Measurements from ENCODE around the gene FAM168B. TPM values are rescaled to one million over a fixed set of nuclear protein-coding genes. Genes with fewer than 3 reads are reported as not detected.

Gene FAM168B
- total and polyA plus RNA-seq, 9 donors = 54.4 to 117 (median 98.4) TPM

DNA sequence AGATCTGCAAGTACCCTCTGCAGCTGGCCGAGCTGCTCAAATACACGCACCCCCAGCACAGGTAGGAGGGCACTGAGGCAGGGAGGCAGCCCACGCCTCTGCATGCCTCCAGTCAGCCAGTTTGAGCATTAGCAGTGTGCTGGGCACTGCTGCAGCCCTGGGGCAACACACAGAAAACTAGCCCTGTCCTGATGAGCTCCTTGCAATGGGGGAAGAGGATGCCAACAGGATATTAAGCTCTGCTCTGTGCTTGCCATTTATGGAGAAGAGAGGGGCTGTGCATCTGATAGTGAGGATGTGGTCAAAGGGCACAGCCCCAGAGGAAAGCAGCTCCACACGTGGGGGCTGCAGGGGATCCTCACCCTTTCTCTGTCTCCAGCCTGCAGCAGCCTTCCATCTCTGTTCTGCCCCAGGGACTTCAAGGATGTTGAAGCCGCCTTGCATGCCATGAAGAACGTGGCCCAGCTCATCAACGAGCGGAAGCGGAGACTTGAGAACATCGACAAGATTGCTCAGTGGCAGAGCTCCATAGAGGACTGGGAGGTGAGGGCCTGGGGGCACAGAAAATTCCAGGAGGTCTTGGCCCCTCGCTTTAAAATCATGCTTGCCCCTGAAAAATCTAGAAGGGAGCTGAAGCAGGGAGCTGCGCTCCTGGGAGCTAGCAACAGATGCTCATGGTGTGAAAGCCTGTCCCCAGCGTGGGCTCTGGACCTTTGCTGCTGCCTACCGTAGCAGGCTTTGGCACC, 51.7 kb downstream of the FAM168B start:
- H3K9me3 ChIP-seq = no peaks in the 10 kb centered on the region
- H3K4me1 ChIP-seq (ENCODE audit: insufficient read depth) = no peaks in the 10 kb centered on the region
- no peak overlapping the region for H3K27ac ChIP-seq
- WGBS, 3 donors = 85 to 92% (median 91%) methylated on average over 14 of the region's 14 CpGs
- intact Hi-C loops (cut with DNase I) = no loop called here
- no peaks in the 10 kb centered on the region for H3K36me3 ChIP-seq
- no peaks in the 10 kb centered on the region for H3K27me3 ChIP-seq
- H3K4me3 ChIP-seq = no peak overlapping the region
- DNase-seq = no peak
- TF ChIP-seq, protein P1, sequence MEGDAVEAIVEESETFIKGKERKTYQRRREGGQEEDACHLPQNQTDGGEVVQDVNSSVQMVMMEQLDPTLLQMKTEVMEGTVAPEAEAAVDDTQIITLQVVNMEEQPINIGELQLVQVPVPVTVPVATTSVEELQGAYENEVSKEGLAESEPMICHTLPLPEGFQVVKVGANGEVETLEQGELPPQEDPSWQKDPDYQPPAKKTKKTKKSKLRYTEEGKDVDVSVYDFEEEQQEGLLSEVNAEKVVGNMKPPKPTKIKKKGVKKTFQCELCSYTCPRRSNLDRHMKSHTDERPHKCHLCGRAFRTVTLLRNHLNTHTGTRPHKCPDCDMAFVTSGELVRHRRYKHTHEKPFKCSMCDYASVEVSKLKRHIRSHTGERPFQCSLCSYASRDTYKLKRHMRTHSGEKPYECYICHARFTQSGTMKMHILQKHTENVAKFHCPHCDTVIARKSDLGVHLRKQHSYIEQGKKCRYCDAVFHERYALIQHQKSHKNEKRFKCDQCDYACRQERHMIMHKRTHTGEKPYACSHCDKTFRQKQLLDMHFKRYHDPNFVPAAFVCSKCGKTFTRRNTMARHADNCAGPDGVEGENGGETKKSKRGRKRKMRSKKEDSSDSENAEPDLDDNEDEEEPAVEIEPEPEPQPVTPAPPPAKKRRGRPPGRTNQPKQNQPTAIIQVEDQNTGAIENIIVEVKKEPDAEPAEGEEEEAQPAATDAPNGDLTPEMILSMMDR (IDR thresholded peaks at IDR 0.05) = no peak
- no peak for TF ChIP-seq EP300 (IDR thresholded peaks at IDR 0.05)
- no peak for TF ChIP-seq POLR2A (IDR thresholded peaks at IDR 0.05)

DNA sequence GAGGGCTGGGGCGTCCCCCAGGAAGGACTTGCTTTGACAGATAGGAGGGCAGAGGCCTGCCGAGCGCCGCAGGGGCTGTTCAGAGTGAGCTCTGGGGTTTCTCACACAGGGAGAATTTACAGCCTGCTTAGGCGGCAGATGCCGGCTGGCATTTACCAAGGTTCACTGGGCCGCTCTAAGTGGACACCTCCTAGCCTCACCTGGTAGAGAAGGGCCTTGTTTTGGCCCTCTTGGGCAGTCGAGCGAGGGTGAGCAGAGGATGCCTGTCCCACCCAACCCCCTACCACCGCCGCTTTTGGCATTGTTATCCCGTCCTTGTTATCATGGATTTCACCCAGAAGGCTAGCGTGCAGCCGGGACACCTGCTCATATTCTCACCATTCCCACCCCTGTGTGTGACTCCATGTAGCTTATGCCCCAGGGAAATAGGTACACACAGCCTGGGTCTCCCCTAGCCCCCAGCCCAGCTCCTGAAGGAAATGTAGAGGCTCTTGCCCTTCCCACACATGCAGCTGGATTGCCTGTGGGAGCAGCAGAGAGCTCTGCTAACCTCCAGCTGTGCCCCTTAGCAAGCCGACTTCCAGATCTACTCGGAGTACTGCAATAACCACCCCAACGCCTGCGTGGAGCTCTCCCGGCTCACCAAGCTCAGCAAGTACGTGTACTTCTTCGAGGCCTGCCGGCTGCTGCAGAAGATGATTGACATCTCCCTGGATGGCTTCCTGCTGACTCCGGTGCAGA, 52.4 kb downstream of the FAM168B start:
- intact Hi-C loops (cut with DNase I) = no loop called here
- DNase-seq = no peak
- Histone ChIP-seq H3K4me1 (ENCODE audit: insufficient read depth) (no peaks in the 10 kb centered on the region), H3K36me3 (no peaks in the 10 kb centered on the region), H3K27ac (no peak overlapping the region), H3K4me3 (no peak overlapping the region), H3K9me3 (no peaks in the 10 kb centered on the region), H3K27me3 (no peaks in the 10 kb centered on the region)
- WGBS, 3 donors = 73 to 78% (median 76%) methylated on average over 23 of the region's 23 CpGs
- TF ChIP-seq POLR2A (IDR thresholded peaks at IDR 0.05) = no peak

- DNase-seq = no peak
- Histone ChIP-seq H3K36me3 (no peaks in the 10 kb centered on the region), H3K27me3 (no peaks in the 10 kb centered on the region), H3K4me1 (ENCODE audit: insufficient read depth) (no peaks in the 10 kb centered on the region), H3K9me3 (no peaks in the 10 kb centered on the region), H3K27ac (no peak overlapping the region), H3K4me3 (no peak overlapping the region)
- WGBS, 3 donors = 64 to 78% (median 65%) methylated on average over 73 to 75 of the region's 75 CpGs
- TF ChIP-seq, protein P1 (IDR thresholded peaks at IDR 0.05) = no peak
- no peak for TF ChIP-seq POLR2A (IDR thresholded peaks at IDR 0.05)
- no peak for TF ChIP-seq EP300 (IDR thresholded peaks at IDR 0.05)
- intact Hi-C loops (cut with DNase I) = no loop called here
These were observed 53.2 kb downstream of the FAM168B start for GRCh38 chr2:131039908-131040660.

DNA sequence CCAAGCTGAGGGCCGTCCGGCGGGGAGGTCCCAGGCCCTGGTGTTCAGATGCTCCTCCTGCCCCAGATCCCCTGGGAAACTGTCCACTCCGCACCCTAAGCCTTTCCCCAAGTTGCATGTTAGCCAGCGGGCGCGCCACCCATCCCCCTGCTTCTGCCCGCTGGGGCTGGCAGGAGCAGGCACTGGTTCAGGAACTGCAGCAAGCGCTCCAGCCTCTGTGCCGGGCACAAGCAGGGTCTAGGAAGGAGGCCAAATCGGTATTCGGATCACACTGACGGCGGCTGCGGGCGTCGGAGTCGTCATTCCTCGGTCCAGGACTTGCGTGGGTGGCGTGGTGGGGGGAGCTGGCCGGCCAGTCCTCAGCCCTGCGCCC, 53.7 kb downstream of the FAM168B start:
- intact Hi-C loops (cut with DNase I) = no loop called here
- DNase-seq = no peak
- no peak overlapping the region for H3K4me3 ChIP-seq
- no peak overlapping the region for H3K27ac ChIP-seq
- H3K27me3 ChIP-seq = no peaks in the 10 kb centered on the region
- TF ChIP-seq POLR2A (IDR thresholded peaks at IDR 0.05) = no peak
- TF ChIP-seq, protein P1 (IDR thresholded peaks at IDR 0.05) = no peak
- no peak for TF ChIP-seq EP300 (IDR thresholded peaks at IDR 0.05)
- H3K4me1 ChIP-seq (ENCODE audit: insufficient read depth) = no peaks in the 10 kb centered on the region
- H3K36me3 ChIP-seq = no peaks in the 10 kb centered on the region
- WGBS, 3 donors = 75 to 83% (median 79%) methylated on average over 21 to 23 of the region's 23 CpGs
- no peaks in the 10 kb centered on the region for H3K9me3 ChIP-seq
